IPS-18a (cell line): ENCODE results near the gene RPA1.

Experiments
- H3K27ac ChIP-seq: one replicate; pipeline ENCODE4 v1.5.1; 2013; ENCODE audit warnings: low read length
- H3K27me3 ChIP-seq: one replicate; pipeline ENCODE4 v1.6.1; 2013; ENCODE audit warnings: mild to moderate bottlenecking, low read length; ENCODE audit not compliant: control insufficient read depth, insufficient read depth
- H3K36me3 ChIP-seq: one replicate; pipeline ENCODE4 v1.6.1; 2013; ENCODE audit warnings: low read depth, low read length; ENCODE audit not compliant: control insufficient read depth
- H3K4me1 ChIP-seq: one replicate; pipeline ENCODE4 v1.6.1; 2013; ENCODE audit warnings: low read depth, low read length; ENCODE audit not compliant: control insufficient read depth
- H3K4me3 ChIP-seq: one replicate; pipeline ENCODE4 v1.5.1; 2013; ENCODE audit warnings: low read length
- H3K9ac ChIP-seq: one replicate; pipeline ENCODE4 v1.6.1; 2013; ENCODE audit warnings: mild to moderate bottlenecking, low read length, moderate library complexity
- H3K9me3 ChIP-seq: one replicate; pipeline ENCODE4 v1.6.1; 2013; ENCODE audit warnings: low read depth, low read length; ENCODE audit not compliant: control insufficient read depth

The RPA1 gene

GRCh38 chr17:1937461-1937860, 107.7 kb downstream of the RPA1 start:
- Histone ChIP-seq H3K9me3 (no peaks in the 10 kb centered on the region), H3K4me3 (no peak overlapping the region), H3K36me3 (no peaks in the 10 kb centered on the region), H3K4me1 (no peaks in the 10 kb centered on the region), H3K27ac (no peak overlapping the region), H3K27me3 (peaks cover 6% of the 10 kb centered on the region), H3K9ac (no peak overlapping the region)

DNA sequence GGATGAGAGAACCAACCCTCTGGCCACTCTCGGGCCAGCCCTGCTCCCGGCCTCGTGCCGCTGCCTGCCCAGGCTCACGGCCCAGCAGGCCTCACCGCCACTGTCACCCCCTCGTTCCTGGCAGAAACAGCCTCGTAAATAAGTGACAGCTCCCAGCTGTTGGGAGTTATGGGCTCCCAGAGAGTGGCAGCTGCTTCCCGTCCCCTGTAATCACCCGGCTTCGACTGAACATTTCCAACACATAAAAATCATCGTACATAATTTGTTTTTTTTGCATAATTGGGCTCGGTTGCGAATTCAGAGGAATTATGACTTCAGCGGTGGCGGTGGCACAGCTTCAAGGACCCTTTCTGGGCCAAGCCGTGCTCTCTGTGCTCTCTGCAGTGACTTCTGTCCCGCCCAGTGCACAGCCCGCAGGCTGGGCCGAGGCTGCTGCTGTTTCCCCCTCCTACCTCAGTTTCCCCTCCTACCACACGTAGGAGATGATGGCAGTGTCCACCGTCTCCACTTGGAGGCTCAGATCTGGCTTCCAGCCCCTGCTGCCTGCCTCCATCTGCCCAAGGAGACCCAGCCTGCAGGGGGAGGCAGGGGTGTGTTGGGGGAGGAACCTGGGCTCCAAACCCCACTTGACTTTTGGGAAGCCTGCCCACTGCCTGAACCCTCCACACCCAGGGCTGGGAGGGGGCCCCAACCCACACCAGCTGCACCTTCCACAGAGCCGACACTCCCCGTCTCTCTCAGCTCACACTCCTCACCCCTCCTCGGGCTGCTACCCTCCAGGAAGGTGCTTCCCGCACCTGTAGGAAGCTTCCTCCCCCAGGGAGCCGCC, 110.4 kb downstream of the RPA1 start:
- Histone ChIP-seq H3K27ac (no peak overlapping the region), H3K36me3 (no peaks in the 10 kb centered on the region), H3K4me3 (no peak overlapping the region), H3K27me3 (no peaks in the 10 kb centered on the region), H3K4me1 (no peaks in the 10 kb centered on the region), H3K9me3 (no peaks in the 10 kb centered on the region), H3K9ac (no peak overlapping the region)

GRCh38 chr17:1940810-1941185, 111.0 kb downstream of the RPA1 start:
- H3K27ac ChIP-seq = no peak overlapping the region
- H3K4me3 ChIP-seq = no peak overlapping the region
- H3K27me3 ChIP-seq = no peaks in the 10 kb centered on the region
- H3K36me3 ChIP-seq = no peaks in the 10 kb centered on the region
- no peak overlapping the region for H3K9ac ChIP-seq
- no peaks in the 10 kb centered on the region for H3K4me1 ChIP-seq
- no peaks in the 10 kb centered on the region for H3K9me3 ChIP-seq

DNA sequence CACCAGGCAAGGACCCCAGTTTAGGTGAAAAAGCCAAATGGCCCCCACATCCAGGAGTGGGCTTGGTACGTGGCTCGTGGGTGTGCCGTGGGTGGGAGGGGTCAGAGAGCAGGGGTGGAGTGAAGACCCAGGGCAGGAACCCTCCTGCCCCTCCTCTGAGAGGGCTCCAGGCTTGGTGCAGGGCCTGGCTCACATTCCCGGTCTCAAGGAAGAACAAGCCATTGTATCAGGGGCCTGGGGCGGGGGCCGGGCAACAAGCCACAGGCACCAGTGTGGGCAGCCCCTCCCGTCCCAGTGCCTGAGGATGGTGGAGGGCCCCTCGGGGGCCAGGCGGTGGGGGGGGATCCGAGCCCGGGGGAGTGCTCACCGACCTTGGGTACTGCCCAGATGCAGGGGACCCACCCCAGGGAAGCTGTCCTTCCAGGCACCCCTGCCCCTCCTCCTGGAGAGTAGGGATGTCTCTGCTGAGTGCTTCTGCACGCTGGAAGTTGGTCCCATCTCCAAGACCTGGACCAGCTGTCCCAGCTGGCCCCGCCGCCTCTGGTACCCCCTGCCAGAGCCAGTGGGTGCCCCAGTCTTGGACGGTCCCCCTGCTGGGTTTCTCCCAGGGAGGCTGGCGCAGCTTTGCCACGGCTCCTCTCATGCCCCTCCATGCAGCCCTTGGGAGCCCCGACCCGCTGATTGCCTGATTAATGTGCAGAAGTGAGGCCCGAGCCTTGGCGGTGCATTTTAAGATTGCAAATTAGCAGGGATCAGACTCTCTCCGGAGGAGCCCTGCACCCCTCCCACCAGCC, 111.7 kb downstream of the RPA1 start:
- H3K9ac ChIP-seq = no peak overlapping the region
- H3K9me3 ChIP-seq = no peaks in the 10 kb centered on the region
- H3K27me3 ChIP-seq = no peaks in the 10 kb centered on the region
- H3K36me3 ChIP-seq = no peaks in the 10 kb centered on the region
- no peak overlapping the region for H3K4me3 ChIP-seq
- H3K4me1 ChIP-seq = no peaks in the 10 kb centered on the region
- no peak overlapping the region for H3K27ac ChIP-seq

- Histone ChIP-seq H3K36me3 (no peaks in the 10 kb centered on the region), H3K9ac (no peak overlapping the region), H3K9me3 (no peaks in the 10 kb centered on the region), H3K4me3 (no peak overlapping the region), H3K4me1 (no peaks in the 10 kb centered on the region), H3K27ac (no peak overlapping the region), H3K27me3 (no peaks in the 10 kb centered on the region)
Measured at GRCh38 chr17:1942066-1942365, 112.2 kb downstream of the RPA1 start.

GRCh38 chr17:1942666-1943435, 113.0 kb downstream of the RPA1 start:
- Histone ChIP-seq H3K9ac (no peak overlapping the region), H3K27ac (no peak overlapping the region), H3K4me1 (no peaks in the 10 kb centered on the region), H3K27me3 (no peaks in the 10 kb centered on the region), H3K9me3 (no peaks in the 10 kb centered on the region), H3K36me3 (no peaks in the 10 kb centered on the region), H3K4me3 (no peak overlapping the region)

- H3K4me1 ChIP-seq = no peaks in the 10 kb centered on the region
- H3K27ac ChIP-seq = no peak overlapping the region
Measured at GRCh38 chr17:1943436-1943831, 113.6 kb downstream of the RPA1 start.

DNA sequence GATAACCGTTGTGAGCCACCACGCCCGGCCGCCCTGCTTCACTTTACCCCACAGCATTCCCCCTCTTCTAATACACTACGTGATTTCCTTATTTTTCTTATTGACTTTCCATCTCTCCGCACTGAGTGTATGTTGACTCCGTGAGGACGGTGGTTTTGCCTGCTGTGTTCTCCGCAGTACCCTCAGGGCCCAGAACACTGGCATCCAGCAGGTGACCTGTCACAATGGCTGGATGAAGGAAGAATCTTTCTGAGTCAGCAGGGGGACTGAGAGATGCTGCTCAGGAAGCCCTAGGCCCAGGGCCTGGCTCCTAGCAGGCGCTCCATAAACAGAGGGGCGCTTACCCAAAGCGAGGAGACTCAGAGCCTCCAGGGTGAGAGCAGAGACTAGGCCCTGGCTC, 115.8 kb downstream of the RPA1 start:
- Histone ChIP-seq H3K36me3 (no peaks in the 10 kb centered on the region), H3K4me1 (no peaks in the 10 kb centered on the region), H3K9ac (no peak overlapping the region), H3K4me3 (no peak overlapping the region), H3K27me3 (no peaks in the 10 kb centered on the region), H3K27ac (no peak overlapping the region), H3K9me3 (no peaks in the 10 kb centered on the region)

More at GRCh38 chr17:1943436-1943831, 113.6 kb downstream of the RPA1 start:
- Histone ChIP-seq H3K9me3 (no peaks in the 10 kb centered on the region), H3K27me3 (no peaks in the 10 kb centered on the region), H3K4me3 (no peak overlapping the region), H3K36me3 (no peaks in the 10 kb centered on the region), H3K9ac (no peak overlapping the region)

DNA sequence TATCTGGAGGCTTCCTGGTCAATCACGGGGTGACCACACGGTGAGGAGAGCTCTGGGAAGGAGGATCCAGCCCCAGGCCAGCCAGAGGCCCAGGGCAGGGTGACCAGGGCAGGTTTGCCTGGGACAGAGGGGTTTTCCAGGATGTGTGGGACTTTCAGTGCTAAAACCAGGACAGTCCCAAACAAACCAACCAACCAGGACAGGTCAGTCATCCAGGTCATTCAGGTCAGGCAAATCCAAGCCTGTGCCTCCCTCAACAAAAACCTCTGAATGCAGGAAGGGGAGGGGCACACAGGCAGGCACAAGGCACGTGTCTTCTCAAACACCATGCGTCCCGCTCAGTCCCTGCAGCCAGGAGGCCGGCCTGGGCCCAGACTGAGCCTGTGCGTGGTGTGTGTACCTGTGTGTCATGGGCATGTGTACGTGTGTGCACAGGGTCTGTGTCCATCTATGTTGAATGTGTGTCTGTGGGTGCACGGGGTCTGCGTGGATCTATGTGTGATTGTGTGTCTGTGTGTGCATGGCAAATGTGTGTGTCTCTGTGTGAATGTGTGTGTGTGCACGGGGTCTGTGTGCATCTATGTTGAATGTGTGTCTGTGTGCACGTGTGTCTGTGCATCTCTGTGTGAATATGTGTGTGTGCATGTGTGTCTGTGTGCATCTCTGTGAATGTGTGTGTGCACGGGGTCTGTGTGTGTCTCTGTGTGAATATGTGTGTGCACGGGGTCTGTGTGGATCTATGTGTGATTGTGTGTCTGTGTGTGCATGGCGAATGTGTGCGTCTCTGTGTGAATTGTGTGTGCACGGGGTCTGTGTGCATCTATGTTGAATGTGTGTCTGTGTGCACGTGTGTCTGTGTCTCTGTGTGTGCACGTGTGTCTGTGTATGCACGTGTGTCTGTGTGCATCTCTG, 116.5 kb downstream of the RPA1 start:
- Histone ChIP-seq H3K27ac (no peak overlapping the region), H3K4me3 (no peak overlapping the region), H3K36me3 (no peaks in the 10 kb centered on the region), H3K4me1 (no peaks in the 10 kb centered on the region), H3K9ac (no peak overlapping the region), H3K27me3 (no peaks in the 10 kb centered on the region), H3K9me3 (no peaks in the 10 kb centered on the region)

- Histone ChIP-seq H3K4me1 (no peaks in the 10 kb centered on the region), H3K27ac (no peak overlapping the region), H3K4me3 (no peak overlapping the region), H3K36me3 (no peaks in the 10 kb centered on the region), H3K9me3 (no peaks in the 10 kb centered on the region), H3K9ac (no peak overlapping the region), H3K27me3 (no peaks in the 10 kb centered on the region)
Measured at GRCh38 chr17:1947229-1947742, 117.5 kb downstream of the RPA1 start.
